Stimulated activated CD4-positive, alpha-beta T cell treated with anti-CD3 and anti-CD28 coated beads, Interleukin-1b, Interleukin-23, amount 100 ng/mL, for 24 hours (primary cell): ENCODE results near the gene HIVEP3.
A peak's percentile ranks its signal among the peaks of the same experiment; 100 is the strongest.

Experiments used
- DNase-seq, 4 experiments: peaks; one replicate each; pipeline ENCODE4 v3.0.0-alpha.2; 2020; ENCODE audit warnings: low read depth in 4 of 4, low spot score in 1 of 4

HIVEP3 gene

DNA sequence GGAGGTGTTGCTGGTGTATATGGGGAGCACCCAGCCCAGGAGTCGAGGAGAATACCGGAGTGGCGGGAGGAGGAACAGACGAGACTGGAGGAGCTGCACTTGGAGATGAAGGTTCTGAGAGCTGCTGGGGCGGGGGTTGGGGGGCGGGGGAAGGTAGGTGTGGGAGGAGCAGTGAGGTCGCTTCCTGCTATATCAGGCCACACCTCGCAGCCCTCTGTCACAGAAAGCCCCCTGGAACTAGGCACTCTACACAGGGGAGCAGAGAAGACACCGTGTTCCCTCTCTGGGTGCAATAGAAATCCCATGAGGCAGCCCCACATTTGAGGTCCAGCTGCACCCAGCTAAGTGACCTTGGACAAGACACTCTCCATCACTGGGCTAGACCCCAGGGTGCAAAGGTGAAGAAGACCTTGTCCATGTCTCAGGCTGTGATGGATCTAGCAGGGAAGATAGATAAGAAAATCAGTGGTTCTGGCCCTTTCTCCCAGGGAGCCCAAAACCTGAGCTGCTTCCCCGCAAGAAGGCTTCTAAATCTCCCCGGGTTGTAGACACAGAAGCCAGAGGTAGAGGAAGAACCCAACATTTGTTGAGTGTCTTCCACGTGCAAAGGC is 278.5 kb downstream of the HIVEP3 start:
- no peak for DNase-seq

DNA sequence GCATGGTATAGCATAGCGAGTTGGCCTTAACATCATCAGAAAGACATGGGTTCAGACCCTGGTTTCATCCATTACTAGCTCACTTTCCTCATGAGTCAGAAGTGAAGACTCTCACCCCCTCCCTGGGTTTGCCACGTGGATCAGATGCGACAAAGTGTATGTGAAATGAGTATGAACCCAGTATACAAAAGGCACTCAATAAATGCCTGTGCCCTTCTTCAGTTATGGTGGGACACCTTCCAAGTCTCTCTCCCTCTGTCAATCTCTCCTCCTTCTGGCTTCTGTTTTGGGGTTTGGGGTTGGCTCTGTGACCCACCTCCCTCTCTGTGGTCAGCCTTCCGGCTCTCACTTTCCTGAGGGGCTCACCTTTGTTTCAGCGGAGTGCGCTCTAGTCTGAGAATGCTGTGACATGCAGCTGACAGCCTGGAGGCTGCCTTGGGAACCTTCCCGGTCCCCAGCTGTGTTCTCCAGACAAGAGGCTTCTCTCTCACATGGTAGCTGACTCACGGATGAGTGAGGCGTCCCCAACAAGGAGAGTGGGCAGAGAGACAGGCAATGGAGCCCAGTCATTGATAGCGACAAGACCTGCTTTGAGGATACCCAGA is 279.3 kb downstream of the HIVEP3 start:
- peak in 2 of 4 experiments; percentile 46 to 63 for DNase-seq

DNA sequence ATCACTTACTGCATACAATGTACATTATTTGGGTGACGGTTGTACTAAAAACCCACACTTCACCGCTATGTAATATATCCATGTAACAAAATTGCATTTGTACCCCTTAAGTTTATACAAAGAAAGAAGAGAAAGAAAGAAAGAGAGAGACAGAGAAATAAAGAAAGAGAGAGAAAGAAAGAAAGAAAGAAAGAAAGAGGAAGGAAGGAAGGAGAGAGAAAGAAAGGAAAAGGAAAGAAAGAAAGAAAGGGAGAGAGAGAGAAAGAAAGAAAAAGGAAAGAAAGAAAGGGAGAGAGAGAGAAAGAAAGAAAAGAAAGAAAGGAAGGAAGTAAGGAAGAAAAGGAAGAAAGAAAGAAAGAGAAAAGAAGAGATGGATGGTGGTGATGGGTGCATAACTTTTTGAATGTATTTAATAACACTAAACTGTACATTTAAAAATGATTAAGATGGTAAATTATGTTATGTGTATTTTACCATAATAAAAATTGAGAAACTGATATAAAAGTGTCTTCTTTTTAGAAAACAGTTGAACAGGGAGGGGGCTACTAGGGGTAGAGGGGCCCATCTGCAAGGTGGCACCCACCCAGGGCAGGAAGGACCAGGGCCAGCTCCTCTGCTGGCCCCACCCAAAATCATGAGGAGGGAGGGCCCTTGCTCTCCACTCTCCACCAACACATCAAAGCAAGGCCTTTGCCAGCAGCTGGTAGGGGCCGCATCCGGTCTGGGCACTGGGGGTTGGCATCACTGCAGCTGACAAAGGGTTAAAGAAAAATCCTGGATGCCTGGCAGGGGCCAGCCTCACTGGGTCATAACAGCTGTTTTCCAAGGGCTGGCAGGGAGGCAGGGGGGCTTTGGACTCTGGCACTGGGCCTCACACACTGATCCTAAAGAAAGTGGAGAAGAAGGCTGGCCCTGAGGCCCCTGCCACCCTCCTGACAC is 280.4 kb downstream of the HIVEP3 start:
- DNase-seq, result no peak

DNA sequence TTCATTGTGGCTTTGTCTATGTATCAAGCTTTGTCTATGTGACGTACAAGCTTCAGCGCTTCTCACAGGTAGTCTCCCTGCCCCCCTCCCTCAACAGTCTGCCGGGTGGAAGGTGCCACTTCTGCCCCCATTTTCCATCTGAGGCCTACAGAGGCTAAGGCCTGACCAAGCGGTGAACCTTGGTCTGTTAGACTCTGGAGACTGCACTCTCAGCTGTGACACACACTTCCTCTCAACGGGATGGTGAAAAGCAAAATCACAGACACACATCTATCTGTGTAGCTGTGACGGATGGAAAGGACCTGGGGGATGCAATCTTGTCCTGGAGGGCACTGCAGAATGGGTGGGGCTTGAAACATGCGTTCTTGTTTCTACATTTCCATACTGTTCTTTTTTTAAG is 281.4 kb downstream of the HIVEP3 start:
- no peak for DNase-seq

DNA sequence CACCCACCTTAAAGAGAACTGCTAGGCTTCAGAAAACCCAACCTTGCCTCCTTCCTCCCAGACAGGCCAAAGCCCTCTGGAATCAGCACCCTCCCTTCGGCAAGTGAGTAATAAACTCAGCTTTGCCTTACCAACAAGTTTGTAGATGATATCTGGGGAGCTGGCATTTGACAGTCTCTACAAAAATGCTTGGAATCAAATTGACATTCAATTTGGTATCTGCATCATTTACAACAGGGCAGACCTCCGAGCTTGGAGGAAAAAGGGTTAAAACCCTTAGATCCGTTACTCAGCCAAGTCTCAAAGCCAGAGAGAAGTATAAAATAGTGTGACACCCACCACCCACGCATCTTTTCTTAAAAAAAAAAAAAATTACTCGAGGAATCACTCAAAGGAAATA is 285.0 kb downstream of the HIVEP3 start:
- DNase-seq, result no peak

DNA sequence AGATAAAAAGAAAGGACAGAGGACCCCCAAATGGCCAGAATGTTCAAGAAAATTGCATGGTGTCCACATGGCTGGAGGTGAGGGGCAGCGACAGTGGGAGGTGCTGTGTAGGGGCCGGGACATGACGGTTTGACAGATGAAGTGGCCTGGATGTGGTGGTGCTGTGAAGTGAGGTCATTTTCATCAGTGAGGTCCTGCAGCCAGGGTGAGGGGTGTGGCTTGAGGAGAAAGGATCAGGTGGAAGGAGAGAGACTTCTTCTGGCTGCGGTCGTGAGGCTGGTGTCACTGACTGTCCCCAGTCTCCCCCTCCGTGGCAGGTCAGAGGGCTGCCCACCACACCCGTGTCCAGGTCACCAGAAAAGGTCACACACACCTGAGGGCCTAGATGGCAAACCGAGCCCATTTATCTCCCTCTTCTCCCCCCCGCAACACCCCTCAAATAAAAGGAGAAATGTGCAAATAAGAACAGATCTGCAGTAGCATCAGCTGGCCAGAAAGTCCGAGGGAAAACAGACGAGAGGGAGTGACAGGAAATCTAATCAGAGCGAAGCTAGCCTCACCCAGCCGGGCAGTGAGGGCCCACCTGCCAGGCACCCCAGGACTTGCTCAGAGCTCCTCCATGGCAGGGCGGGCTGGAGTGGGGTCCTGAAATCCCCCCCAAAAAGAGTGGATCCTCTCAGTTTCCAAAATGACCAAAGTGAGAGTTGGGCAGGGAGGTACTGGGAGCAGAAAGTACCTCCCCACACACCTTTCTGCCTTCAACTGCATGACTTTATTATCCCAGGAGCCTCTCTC is 285.7 kb downstream of the HIVEP3 start:
- no peak for DNase-seq

DNA sequence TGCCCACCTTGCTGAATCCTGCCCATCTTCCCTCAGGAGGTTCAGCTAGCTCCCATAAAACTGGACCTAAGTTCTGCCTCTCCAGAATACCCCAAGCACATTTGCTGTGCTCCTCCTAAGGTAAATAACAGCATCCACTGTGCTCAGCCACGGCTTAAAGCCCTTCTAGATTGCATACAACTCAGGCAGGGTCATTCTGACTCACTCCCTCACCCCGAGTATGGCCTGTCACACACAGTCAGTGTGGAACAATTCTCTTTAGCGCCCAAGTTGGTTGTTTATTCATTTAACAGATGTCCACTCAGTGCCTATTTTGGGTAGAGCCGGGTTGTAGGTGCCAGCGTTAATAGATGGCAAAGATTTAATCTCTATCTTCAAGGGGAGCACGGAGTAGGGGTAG is 286.8 kb downstream of the HIVEP3 start:
- no peak for DNase-seq

DNA sequence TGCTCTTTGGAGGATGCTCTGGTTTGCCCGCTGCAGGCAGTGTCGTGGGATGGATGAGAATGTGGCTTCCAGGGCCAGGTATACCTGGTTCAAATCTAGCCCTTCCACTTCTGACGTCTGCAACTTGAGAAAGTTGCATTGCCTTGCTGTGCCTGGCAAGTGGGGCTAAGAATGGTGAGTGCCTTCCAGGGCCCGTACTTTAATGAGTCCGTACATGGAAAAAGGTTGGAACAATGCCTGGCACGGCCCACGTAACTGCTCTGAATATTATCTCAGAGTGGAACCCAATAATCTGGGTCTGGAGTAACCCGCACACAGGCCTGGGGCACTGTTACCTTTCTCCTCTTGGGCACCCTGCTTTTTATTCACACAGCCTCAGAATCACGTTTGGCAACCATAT is 287.6 kb downstream of the HIVEP3 start:
- no peak for DNase-seq

DNA sequence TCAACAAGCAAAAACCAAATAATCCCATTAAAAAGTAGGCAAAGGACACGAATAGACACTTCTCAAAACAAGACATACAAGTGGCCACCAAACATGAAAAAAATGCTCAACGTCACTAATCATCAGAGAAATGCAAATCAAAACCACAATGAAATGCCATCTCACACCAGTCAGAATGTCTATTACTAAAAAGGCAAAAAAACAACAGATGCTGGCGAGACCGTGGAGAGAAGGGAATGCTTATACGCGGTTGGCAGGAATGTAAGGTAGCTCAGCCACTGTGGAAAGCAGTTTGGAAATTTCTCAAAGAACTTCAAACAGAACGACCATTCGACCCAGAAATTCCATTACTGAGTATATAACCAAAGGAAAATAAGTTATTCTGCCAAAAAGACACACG is 289.2 kb downstream of the HIVEP3 start:
- DNase-seq, result no peak

DNA sequence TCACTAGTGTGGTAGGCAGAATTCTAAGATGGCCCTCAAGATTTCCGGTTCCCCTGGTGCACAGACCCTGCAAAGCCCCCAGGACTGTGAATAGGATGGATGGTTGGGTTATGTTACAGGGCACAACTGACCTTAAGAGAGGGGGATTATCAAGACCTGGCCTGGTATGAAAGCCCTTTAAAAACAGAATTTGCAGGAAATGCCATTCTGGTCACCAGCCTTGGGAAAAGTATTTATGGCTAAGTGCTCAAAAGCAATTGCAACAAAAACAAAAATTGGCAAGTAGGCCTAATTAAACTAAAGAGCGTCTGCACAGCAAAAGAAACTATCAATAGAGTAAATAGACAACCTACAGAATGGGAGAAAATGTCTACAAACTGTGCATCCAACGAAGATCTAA is 289.6 kb downstream of the HIVEP3 start:
- no peak for DNase-seq

DNA sequence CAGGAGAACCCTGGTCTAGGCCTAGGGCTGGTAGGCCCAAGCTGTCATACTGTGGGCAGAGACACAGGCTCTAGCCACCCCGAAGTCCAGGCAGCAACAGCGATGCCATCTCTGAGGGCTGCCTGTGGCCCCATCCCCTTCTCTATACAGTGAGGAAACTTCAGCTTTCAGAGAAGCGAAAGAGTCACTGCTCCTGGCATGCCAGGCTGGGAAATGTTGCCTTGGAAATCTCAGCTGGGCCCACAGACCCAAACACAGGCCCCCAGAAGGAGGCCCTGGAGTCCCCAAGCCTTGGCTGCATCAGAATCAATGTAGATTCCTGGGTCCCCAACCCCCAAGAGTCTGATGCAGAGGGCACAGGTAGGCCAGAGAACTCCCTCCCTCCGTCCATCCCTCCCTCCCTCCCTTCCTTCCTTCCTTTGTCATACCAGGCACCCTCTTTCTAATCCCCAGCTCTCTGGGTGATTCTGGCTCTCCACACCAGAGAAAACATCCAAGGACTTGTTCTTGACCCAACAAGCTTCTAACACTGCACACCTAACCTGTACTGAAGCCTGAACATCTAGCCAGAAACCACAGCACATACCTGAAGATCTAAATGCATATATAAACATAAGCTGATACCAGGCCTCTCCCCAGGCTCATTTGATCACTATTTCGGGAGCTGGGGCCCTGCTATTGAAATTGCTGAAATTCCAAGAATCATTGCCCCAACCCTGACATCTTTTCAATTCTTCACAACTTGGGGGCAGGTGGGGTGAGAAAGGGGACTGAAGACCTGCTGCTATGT is 291.0 kb downstream of the HIVEP3 start:
- DNase-seq, result no peak

DNA sequence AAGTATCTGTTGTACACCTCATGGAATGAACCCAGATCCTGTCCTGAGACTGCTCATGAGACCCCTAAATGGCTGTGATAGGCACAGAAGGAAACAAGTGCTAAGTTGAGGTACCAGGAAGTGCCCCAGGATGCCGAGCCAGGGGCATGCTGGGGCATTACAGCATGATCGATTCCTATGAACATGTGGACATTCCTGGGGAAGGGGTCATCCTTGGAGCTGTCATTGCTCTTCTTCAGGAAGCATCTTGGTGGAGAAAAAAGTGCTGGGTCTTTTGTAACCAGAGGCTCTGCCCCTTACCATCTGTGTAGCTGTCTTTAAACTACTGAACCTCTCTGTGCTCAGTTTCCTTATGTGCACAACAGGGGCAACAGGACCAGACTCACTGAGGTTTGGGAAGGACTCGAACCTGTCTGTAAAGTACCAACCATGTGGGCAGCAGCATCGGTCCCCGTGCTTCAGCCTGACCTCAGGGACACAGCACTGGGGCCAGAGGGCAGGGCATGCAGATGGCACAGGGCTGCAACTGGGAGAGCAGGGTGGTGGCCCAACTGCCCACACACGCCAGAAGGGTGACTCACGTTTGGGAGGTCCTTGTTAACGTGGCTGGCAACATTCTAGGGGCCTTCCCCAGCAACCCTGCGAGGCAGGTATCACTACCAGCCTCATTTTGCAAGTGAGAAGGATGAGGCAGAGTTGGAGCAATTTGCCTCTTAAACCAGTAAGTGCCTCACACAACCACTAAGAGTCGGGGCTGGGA is 291.9 kb downstream of the HIVEP3 start:
- peak in 3 of 4 experiments; percentile 22 to 53 (median 33) for DNase-seq

DNA sequence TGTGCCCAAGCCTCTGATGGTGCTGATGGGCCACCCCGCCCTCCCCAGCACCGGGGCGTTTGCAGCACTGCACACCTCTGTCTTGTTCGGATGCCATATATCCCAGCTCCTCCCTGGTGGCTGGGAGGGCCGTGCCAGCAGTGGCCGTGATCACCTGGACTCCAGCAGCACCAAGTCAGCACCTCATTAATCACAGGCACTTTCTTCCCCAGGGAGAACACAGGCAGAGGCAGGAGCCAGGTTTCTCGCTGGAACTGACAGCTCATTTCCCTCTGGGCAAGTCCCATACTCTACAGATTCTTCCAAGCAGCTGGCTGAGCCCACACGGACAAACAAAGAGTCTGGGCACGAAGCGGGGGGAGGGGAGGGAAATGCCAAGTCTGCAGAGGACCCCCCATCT is 292.6 kb downstream of the HIVEP3 start:
- DNase-seq, result no peak

DNA sequence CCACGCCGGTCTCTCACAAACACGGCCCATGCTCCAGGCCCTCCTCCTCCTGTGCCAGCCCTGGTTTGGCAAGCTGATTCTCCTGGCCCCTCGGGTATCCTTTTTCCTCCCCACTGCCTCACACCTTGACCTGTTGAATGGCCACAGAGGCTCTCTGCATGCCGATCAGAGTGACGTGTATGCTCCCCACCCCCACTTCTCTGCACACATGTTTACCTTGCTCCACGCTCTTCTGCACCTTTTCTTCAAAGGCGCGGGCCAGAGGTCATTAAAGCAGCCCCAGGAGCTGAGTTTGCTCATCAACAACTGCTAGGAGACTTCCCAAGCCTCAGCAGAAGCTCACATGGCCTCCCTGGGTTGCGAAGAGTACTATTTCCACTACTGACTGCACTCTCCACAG is 295.0 kb downstream of the HIVEP3 start:
- DNase-seq, result no peak

DNA sequence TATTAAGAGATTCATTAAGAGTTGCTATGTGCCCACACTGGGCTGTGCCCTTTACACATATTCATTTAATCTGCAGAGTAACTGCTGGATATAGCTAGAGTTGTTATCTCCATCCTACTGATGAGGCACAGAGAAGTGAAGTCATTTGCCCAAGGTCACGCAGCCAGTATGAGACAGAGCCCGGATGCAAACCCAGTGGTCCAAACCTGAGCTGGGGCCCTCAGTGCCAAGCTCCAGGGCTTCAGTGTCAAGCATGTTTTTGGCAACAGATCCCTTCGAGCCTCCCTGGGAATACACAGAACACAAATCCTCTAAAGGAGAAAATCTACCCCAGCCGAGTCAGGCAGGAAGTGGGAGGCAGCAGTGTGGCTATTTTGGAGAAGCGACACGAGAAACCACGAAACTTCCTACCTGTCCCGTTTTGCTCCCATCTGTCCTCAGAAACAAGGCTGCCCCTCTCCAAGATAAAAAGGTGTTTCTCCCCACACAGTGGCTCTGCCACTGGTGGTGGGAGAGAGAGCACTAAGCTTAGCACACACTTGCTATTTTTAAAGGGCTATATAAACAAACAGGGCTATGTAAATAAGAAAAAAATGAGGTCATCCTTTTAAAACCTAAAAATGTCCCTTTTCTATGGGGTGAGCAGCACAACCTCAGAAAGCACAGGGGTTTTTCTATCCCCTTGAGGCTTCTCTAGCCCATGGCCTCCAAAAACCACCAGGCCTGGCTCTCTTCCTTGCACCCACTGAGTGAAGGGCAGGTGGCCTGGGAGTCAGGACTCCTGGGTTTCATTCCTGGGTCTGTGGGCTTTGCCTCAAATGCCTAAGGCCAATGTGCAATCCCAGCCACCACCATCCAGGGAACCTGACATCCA is 295.6 kb downstream of the HIVEP3 start:
- DNase-seq, result no peak

DNA sequence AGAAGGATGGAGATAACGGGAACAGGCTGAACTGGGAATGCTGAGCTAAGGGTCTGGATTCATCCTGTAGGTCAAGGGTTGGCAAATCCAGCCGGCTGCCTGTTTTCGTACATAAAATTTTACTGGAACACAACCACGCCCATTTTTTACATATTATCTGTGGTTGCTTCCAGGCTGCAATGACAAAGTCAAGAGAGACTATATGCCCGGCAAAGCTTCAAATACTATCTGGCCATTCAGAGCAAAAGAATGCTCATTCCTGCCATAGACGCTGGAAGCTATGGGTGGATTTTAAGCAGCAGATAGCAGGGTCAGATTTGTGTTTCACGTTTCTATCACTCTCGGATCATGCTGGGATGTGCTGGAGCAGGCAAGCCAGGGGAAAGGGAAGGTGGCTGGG is 296.3 kb downstream of the HIVEP3 start:
- DNase-seq, result no peak

DNA sequence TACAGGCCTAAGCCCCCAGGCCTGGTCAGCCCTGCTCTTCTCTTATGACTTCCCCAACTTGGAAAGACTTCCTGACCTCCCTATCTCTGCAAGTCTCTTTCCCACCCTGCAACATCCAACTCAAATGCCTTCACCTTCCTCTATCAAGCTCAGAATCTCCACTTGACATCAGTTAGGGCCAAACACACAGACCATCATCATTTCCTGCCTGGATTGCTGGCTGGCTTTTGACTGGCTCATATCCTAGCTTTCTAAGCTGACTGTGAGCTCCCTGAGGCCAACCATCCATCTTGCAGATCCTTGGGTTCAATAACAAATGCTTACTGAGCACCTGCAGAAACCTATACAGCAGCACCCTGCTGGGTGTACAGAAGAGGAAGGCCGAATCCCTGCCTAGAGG is 296.9 kb downstream of the HIVEP3 start:
- DNase-seq, result no peak

DNA sequence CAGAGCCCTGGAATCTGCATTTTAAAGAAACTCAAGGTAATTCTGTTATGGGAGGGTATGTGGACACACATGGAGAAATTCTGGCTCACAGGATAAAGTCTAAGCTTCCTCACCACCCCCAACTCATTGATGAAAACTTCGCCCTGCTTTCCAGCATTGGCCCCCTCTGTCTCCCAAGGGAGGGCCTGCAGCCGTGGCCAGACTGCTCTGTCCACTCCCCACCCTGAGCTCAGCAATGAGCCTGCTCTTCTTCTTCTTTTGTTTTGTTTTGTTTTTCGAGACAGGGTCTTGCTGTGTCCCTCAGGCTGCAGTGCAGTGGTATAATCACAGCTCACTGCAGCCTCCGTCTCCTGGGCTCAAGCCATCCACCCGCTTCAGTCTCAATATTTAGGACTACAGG is 297.5 kb downstream of the HIVEP3 start:
- no peak for DNase-seq
